Neural cell (in vitro differentiated cells): ENCODE measurements around the gene SPECC1.

Source experiments
- CTCF ChIP-seq: fragments of 450-650 bp; IDR thresholded peaks from 2 replicates; pipeline ENCODE4 v1.5.1; 2014; ENCODE audit warnings: antibody characterized with exemption, mild to moderate bottlenecking, moderate library complexity; ENCODE audit not compliant: poor library complexity, severe bottlenecking
- REST ChIP-seq: IDR thresholded peaks from 2 replicates; pipeline ENCODE4 v1.6.1; 2012; ENCODE audit warnings: borderline replicate concordance

- TF ChIP-seq CTCF (no peak), REST (no peak)
Observed at GRCh38 chr17:20289984-20290383, 280.8 kb downstream of the SPECC1 start.
